Uterus (tissue), 4 donors: Measurements from ENCODE around the gene QRICH2. TPM values are rescaled to one million over a fixed set of nuclear protein-coding genes. Genes with fewer than 3 reads are reported as not detected.
"Not testable (repeated sequence)": the region's sequence is repeated elsewhere in the genome, so short reads cannot be mapped to it uniquely, and the experiment has no call there.

Experiments
- DNase-seq, 2 donors: peaks; one replicate each; pipeline ENCODE4 v3.0.0-alpha.2; 2019 to 2020
- H3K27ac ChIP-seq, 2 donors: fragments of 200-600 bp; sonication (generic); 1 replicate in 1 of 2; 2 replicates in 1 of 2; pipeline ENCODE4 v1.5.1; 2016 to 2018
- H3K27me3 ChIP-seq, 2 donors: fragments of 200-600 bp; sonication (generic); one replicate each; pipeline ENCODE4 v1.5.1; 2018 to 2019; ENCODE audit warnings: control low read depth in 1 of 2
- H3K36me3 ChIP-seq, 2 donors: fragments of 200-600 bp; sonication (generic); one replicate each; pipeline ENCODE4 v1.5.1; 2019; ENCODE audit warnings: control low read depth in 1 of 2
- H3K4me1 ChIP-seq, 2 donors: fragments of 200-600 bp; sonication (generic); one replicate each; pipeline ENCODE4 v1.5.1; 2018 to 2019; ENCODE audit warnings: control low read depth in 1 of 2
- H3K4me3 ChIP-seq, 2 donors: fragments of 200-600 bp; sonication (generic); 1 replicate in 1 of 2; 2 replicates in 1 of 2; pipeline ENCODE4 v1.5.1; 2018 to 2019; ENCODE audit warnings: mild to moderate bottlenecking in 1 of 2
- H3K9me3 ChIP-seq, 2 donors: fragments of 200-600 bp; sonication (generic); one replicate each; pipeline ENCODE4 v1.5.1; 2019; ENCODE audit warnings: control low read depth in 1 of 2
- CTCF ChIP-seq, 4 experiments: fragments of 200-600 bp in 2 of 4; fragments of 450-650 bp in 2 of 4; sonication (generic) in 2 of 4; IDR thresholded peaks; one replicate each; pipeline ENCODE4 v1.5.1; 2016 to 2019; ENCODE audit warnings: antibody characterized with exemption in 4 of 4, mild to moderate bottlenecking in 2 of 4, moderate library complexity in 1 of 4
- POLR2A ChIP-seq, 2 donors: fragments of 450-650 bp; IDR thresholded peaks; one replicate each; pipeline ENCODE4 v1.6.1; 2016; ENCODE audit warnings: antibody characterized with exemption in 2 of 2, mild to moderate bottlenecking in 1 of 2, moderate library complexity in 1 of 2
- intact Hi-C: fragments of 100-400 bp; cut with DNase I; formaldehyde crosslinking; loops from one replicate; pipeline ENCODE4 v1.15.1; 2023; ENCODE audit warnings: low total_unique reads
- total RNA-seq, 4 donors: library from RNA; depleted of rRNA in 3 of 4; stranded (reverse); fragments of >200 nt in 3 of 4; gene quantifications; one replicate each; pipeline versions ENCODE4 v1.1.0 to v1.2.4, GENCODE V29; 2014 to 2023
- donor health status: DM: yes; HTN: yes; CAD: no.

Gene QRICH2
- total RNA-seq, 4 donors from 2014 or later: under 0.01 to 7.2 (median 4.4) TPM

- Histone ChIP-seq H3K4me1 (no peaks in the 10 kb centered on the region), H3K9me3 (no peaks in the 10 kb centered on the region), H3K36me3 (no peaks in the 10 kb centered on the region), H3K27me3 (no peaks in the 10 kb centered on the region), H3K27ac (no peak overlapping the region), H3K4me3 (no peak overlapping the region)
- no peak for DNase-seq
- TF ChIP-seq POLR2A (IDR thresholded peaks at IDR 0.05): no peak
- intact Hi-C loops: no loop called here
Measured at GRCh38 chr17:76236603-76237002, 71.5 kb downstream of the QRICH2 start.

- H3K4me3 ChIP-seq: no peak overlapping the region
- DNase-seq: no peak
- no peaks in the 10 kb centered on the region for H3K36me3 ChIP-seq
- no peaks in the 10 kb centered on the region for H3K27me3 ChIP-seq
- intact Hi-C loops: no loop called here
- no peaks in the 10 kb centered on the region for H3K4me1 ChIP-seq
- H3K9me3 ChIP-seq: no peaks in the 10 kb centered on the region
- TF ChIP-seq CTCF (IDR thresholded peaks at IDR 0.05) (no peak), POLR2A (IDR thresholded peaks at IDR 0.05) (no peak)
- no peak overlapping the region for H3K27ac ChIP-seq
Measured at GRCh38 chr17:76235883-76236282, 72.2 kb downstream of the QRICH2 start.

- Histone ChIP-seq H3K9me3 (no peaks in the 10 kb centered on the region), H3K27me3 (no peaks in the 10 kb centered on the region), H3K36me3 (no peaks in the 10 kb centered on the region), H3K27ac (no peak overlapping the region), H3K4me3 (no peak overlapping the region), H3K4me1 (no peaks in the 10 kb centered on the region)
- TF ChIP-seq CTCF (IDR thresholded peaks at IDR 0.05) (no peak), POLR2A (IDR thresholded peaks at IDR 0.05) (no peak)
- DNase-seq: no peak
- intact Hi-C loops: no loop called here
Measured at GRCh38 chr17:76234354-76234679, 73.8 kb downstream of the QRICH2 start.

- TF ChIP-seq POLR2A (IDR thresholded peaks at IDR 0.05) (no peak), CTCF (IDR thresholded peaks at IDR 0.05) (no peak)
- Histone ChIP-seq H3K27ac (no peak overlapping the region), H3K4me1 (no peaks in the 10 kb centered on the region), H3K27me3 (no peaks in the 10 kb centered on the region), H3K9me3 (no peaks in the 10 kb centered on the region), H3K36me3 (no peaks in the 10 kb centered on the region), H3K4me3 (no peak overlapping the region)
- DNase-seq: no peak
- intact Hi-C loops: no loop called here
Measured at GRCh38 chr17:76233588-76234353, 74.3 kb downstream of the QRICH2 start.

- intact Hi-C loops: no loop called here
- Histone ChIP-seq H3K9me3 (no peaks in the 10 kb centered on the region), H3K4me3 (no peak overlapping the region), H3K36me3 (no peaks in the 10 kb centered on the region), H3K27me3 (no peaks in the 10 kb centered on the region), H3K4me1 (no peaks in the 10 kb centered on the region), H3K27ac (no peak overlapping the region)
- TF ChIP-seq CTCF (IDR thresholded peaks at IDR 0.05): no peak
- no peak for TF ChIP-seq POLR2A (IDR thresholded peaks at IDR 0.05)
- DNase-seq: no peak
Measured at GRCh38 chr17:76232342-76232741, 75.7 kb downstream of the QRICH2 start.

GRCh38 chr17:76226749-76227148, 81.3 kb downstream of the QRICH2 start:
- H3K27ac ChIP-seq, intact Hi-C loops, H3K27me3 ChIP-seq, H3K4me1 ChIP-seq, H3K4me3 ChIP-seq, H3K9me3 ChIP-seq, DNase-seq, H3K36me3 ChIP-seq: not testable (repeated sequence)

- H3K27ac ChIP-seq, DNase-seq, intact Hi-C loops, H3K27me3 ChIP-seq, H3K4me1 ChIP-seq, H3K9me3 ChIP-seq, H3K36me3 ChIP-seq, H3K4me3 ChIP-seq: not testable (repeated sequence)
Measured at GRCh38 chr17:76225373-76226086, 82.5 kb downstream of the QRICH2 start.
